K562 (cell line): ENCODE results near the gene PATJ.

Source experiments
- EGR1 ChIP-seq: fragments of 450-650 bp; conservative IDR thresholded peaks from 2 replicates; pipeline ENCODE4 v1.6.1; 2017; ENCODE audit warnings: mild to moderate bottlenecking
- ELF4 ChIP-seq: fragments of 450-650 bp; formaldehyde crosslinking; IDR thresholded peaks from 2 replicates; pipeline ENCODE4 v1.4.0; 2022; ENCODE audit warnings: missing genetic modification characterization
- MCM3 ChIP-seq: fragments of 450-650 bp; IDR thresholded peaks from 2 replicates; pipeline ENCODE4 v1.6.1; 2016
- POLR2A ChIP-seq: fragments of 450-650 bp; conservative IDR thresholded peaks from 2 replicates; pipeline ENCODE4 v1.6.1; 2016
- RAD21 ChIP-seq, 2 experiments: fragments of 250-450 bp in 1 of 2; fragments of 450-650 bp in 1 of 2; sonication (Bioruptor Pico) in 1 of 2; formaldehyde crosslinking in 1 of 2; IDR thresholded peaks in 1 of 2; conservative IDR thresholded peaks in 1 of 2; 2 replicates each; pipeline versions ENCODE4 v1.4.0 to v1.8.0; 2020 to 2022; ENCODE audit warnings: mild to moderate bottlenecking in 2 of 2, moderate library complexity in 1 of 2
- RBM34 ChIP-seq: fragments of 200-400 bp; formaldehyde crosslinking; IDR thresholded peaks from 2 replicates; pipeline ENCODE4 v1.6.1; 2018; ENCODE audit warnings: low read length, borderline replicate concordance; ENCODE audit not compliant: insufficient read depth
- SIX5 ChIP-seq, 2 experiments: IDR thresholded peaks; 2 replicates each; pipeline ENCODE4 v1.6.1; 2011; ENCODE audit warnings: low read length in 2 of 2, borderline replicate concordance in 1 of 2, low read depth in 1 of 2, mild to moderate bottlenecking in 1 of 2, moderate library complexity in 1 of 2; ENCODE audit not compliant: insufficient read depth in 1 of 2
- STAT5B ChIP-seq: fragments of 250-450 bp; sonication (Bioruptor Pico); IDR thresholded peaks from 2 replicates; pipeline ENCODE4 v1.8.0; 2021; ENCODE audit warnings: mild to moderate bottlenecking, inconsistent platforms
- TBL1XR1 ChIP-seq, 2 experiments: IDR thresholded peaks; 2 replicates each; pipeline ENCODE4 v1.6.1; 2012; ENCODE audit warnings: improper control_type of control experiment in 2 of 2, low read length in 2 of 2, mild to moderate bottlenecking in 1 of 2
- TCF7 ChIP-seq: sonication (generic); IDR thresholded peaks from 2 replicates; pipeline ENCODE4 v1.6.1; 2016; ENCODE audit warnings: antibody characterized with exemption, borderline replicate concordance
- ZC3H4 ChIP-seq: sonication (generic); formaldehyde crosslinking; IDR thresholded peaks from 2 replicates; pipeline ENCODE4 v1.9.0; 2021; ENCODE audit warnings: missing genetic modification reagents, borderline replicate concordance
- ZNF79 ChIP-seq: fragments of 250-450 bp; sonication (Bioruptor Pico); IDR thresholded peaks from 2 replicates; pipeline ENCODE4 v1.4.0; 2020; ENCODE audit warnings: low read depth, mild to moderate bottlenecking, moderate library complexity

- TF ChIP-seq RBM34 (no peak), EGR1 (no peak), MCM3 (no peak), TCF7 (no peak), ZC3H4 (no peak), STAT5B (CRISPR knock-in tag) (no peak), ZNF79 (CRISPR knock-in tag) (no peak), RAD21 (CRISPR knock-in tag; conservative IDR thresholded peaks at IDR 0.05 in 1 of 2, IDR thresholded peaks at IDR 0.05 in 1 of 2) (no peak), SIX5 (IDR thresholded peaks at IDR 0.05; ENCODE audit: borderline replicate concordance in 1 of 2, insufficient read depth in 1 of 2, low read depth in 1 of 2, low read length in 2 of 2) (no peak), ELF4 (CRISPR knock-in tag) (no peak), POLR2A (no peak), TBL1XR1 (IDR thresholded peaks at IDR 0.05; ENCODE audit: low read length in 2 of 2) (no peak)
Observed at GRCh38 chr1:62062087-62062486, 319.8 kb downstream of the PATJ start.
